GM13977 (cell line): ENCODE results near the gene ELP5.

Experiments used
- DNase-seq: peaks from one replicate; pipeline ENCODE4 v3.0.0; 2012; ENCODE audit warnings: low spot score
- CTCF ChIP-seq: IDR thresholded peaks from 2 replicates; pipeline ENCODE4 v1.5.1; 2012; ENCODE audit warnings: mild to moderate bottlenecking, control low read depth; ENCODE audit not compliant: insufficient read depth; ENCODE audit errors: extremely low read depth, missing control alignments
- in situ Hi-C: fragments of 300-500 bp; cut with MboI; formaldehyde crosslinking; loops from one replicate; pipeline ENCODE4 v1.12.0; 2022; ENCODE audit warnings: low sequenced_read_pairs, low pct_unique_long_range_greater_than_20kb, mixed read lengths, inconsistent platforms; ENCODE audit not compliant: unreplicated experiment

The ELP5 gene

GRCh38 chr17:7266784-7267183 lies 14.8 kb downstream of the ELP5 start:
- in situ Hi-C loops = no loop called here
- no peak for TF ChIP-seq CTCF

GRCh38 chr17:7279448-7279847 lies 27.4 kb downstream of the ELP5 start:
- TF ChIP-seq CTCF = no peak
- in situ Hi-C loops = no loop called here
- no peak for DNase-seq

More at GRCh38 chr17:7266784-7267183, 14.8 kb downstream of the ELP5 start:
- no peak for DNase-seq

- in situ Hi-C loops = no loop called here
- peak; percentile 86 for DNase-seq
- TF ChIP-seq CTCF = peak; percentile 83
These were observed 28.6 kb downstream of the ELP5 start for GRCh38 chr17:7280519-7281073.

- peak; percentile 97 for DNase-seq
- in situ Hi-C loops = no loop called here
- TF ChIP-seq CTCF = no peak
These were observed 29.3 kb downstream of the ELP5 start, which contains the start of gene SLC2A4 for GRCh38 chr17:7281074-7281952. SLC2A4 (plus strand) TSS chr17:7281718; CDS start chr17:7281935, 217 bp downstream.

GRCh38 chr17:7281953-7282751 lies 30.1 kb downstream of the ELP5 start:
- peak; percentile 31 for DNase-seq
- in situ Hi-C loops = no loop called here
- TF ChIP-seq CTCF = no peak

GRCh38 chr17:7282752-7283321 lies 30.8 kb downstream of the ELP5 start:
- peak; percentile 50 for DNase-seq
- in situ Hi-C loops = no loop called here

More at GRCh38 chr17:7282752-7283321, 30.8 kb downstream of the ELP5 start:
- TF ChIP-seq CTCF = no peak
